Stimulated activated CD4-positive, alpha-beta T cell treated with anti-CD3 and anti-CD28 coated beads, Interleukin-2, amount 100 ng/mL, for 4 hours (primary cell): ENCODE results near the gene MTAP.
"Not testable (repeated sequence)": the region's sequence is repeated elsewhere in the genome, so short reads cannot be mapped to it uniquely, and the experiment has no call there.

ENCODE experiments used
- DNase-seq: peaks from one replicate; pipeline ENCODE4 v3.0.0-alpha.2; 2020; ENCODE audit warnings: low read depth

The MTAP gene

DNA sequence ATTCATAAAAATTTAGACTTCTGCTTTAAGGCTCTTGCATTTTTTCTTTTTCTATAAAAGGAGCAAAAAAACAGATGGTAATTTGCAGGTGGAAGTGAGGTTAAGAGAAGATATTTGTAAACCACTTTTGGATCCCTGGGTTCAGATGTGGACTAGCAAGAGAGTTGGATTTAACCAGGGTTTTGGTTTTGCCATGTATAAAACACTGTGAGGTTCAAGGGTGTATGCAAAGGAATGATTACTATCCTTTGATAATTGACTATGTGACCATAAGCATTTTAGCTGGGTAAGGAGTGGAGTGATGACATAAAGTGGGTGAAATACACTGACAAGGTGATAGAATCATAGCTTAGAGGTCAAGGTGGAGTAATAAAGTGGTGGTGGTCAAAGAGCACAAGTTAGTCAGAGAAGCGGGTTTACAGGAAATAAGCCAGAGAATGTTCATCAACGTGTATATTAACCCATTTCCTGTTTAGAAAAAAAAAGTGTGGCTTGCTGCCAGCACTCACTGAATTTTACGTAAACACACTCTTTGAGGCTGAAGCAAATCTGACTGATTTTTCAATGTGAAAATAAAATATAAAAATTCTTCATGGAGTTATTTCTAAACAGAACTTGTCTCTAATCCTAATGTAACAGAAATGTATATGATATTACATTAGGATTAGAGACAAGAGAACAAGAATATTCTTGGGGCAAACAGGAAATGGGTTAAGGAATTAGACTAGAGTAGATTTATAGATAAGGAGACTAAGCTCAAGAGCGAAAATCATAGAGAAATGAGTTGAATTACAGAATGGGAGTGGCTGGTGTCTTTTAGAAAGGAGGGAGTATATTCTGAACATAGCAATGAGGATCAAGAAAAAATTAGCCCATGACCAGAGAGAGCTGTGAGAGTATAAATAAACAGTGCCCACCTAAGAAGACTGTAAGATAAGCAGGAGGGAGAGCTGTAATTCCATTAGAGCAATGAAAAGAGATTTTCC lies 117.2 kb downstream of the MTAP start:
- DNase-seq: peak; percentile 5

DNA sequence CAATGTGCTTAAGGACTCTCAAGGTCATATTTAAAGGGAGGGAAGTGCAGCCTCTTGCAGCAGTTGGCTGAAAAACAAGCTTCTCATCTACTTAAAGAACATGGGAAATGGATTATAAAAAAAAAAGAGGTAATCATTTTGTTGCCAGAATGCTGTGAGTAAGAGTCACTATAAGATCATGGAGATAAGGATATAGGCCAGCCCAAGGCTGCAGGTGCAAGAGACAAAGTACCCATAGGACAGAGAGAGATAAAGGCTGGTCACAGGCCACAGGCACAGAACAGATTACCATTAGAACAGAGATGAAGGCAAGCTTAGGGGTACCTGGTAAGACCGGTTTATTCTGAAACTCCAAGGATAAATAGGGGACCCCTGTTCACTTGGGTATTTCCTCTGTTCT lies 121.3 kb downstream of the MTAP start:
- no peak for DNase-seq

DNA sequence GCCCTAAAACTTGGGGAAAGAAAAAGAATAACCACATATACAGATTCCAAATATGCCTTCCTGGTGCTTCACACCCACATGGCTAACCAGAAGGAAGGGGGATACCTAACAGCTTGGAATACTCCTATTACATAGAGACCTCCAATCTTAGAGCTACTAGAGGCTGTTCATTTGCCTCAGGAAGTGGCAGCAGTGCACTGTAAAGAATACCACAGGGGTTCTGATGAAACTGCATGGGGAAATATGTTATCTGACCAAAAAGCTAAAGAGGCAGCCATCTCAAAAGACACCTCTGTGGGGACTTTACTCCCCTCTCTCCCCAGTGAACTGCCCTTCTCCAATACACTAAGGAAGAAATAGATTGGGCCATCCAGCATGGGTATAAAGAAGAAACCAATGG lies 125.3 kb downstream of the MTAP start:
- no peak for DNase-seq

DNA sequence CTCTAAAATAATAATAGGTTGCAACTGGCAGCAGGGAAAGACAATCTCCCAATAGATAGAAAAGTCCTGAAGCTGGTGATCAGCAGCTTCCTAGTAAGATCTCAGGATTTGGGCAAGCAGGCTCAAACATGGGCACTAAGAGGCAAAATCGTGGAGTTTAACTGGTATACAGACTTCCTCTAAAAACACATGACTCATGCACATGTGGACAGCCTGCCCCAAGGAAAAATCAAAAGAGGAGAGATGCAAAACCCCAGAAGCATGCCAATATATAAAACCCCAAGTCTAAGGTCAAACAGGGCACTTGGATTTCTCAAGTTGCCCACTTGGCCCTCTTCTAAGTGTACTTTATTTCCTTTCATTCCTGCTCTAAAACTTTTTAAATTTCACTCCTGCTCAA lies 129.0 kb downstream of the MTAP start:
- no peak for DNase-seq

DNA sequence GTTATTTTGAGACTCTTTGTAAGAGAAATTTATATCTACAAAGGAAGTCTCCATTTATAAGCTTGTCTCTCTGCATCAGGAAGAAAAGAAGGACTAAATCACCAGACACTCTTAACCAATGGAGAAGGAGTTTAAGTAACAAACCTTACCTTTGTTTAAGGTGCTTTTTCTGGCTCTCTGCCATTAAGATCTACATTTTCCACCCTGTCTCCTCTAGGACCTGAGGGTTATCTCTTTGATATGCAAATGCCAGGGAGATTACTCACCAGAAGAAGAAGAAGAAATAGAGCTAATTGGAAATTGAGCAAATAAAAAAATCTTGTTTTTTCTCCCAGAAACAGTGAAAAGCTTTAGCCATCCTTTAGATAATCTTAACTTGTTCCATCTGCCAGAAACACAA lies 130.8 kb downstream of the MTAP start:
- no peak for DNase-seq

DNA sequence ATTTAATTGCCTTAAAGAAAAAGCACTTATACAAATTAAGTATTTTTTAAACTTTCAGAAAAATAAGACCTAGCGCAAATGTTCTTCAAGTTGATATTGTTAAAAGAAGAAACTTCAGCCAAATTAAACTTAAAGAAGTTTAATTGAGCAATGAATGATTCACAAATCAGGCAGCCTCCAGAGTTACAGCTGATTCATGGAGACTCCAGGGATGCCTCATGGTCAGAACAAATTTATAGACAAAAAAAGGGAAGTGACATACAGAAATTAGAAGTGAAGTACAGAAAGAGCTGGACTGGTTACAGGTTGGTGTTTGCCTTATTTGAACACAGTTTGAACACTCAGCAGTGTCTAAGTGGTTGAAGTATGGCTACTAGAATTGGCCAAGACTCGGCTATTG lies 131.4 kb downstream of the MTAP start:
- no peak for DNase-seq

DNA sequence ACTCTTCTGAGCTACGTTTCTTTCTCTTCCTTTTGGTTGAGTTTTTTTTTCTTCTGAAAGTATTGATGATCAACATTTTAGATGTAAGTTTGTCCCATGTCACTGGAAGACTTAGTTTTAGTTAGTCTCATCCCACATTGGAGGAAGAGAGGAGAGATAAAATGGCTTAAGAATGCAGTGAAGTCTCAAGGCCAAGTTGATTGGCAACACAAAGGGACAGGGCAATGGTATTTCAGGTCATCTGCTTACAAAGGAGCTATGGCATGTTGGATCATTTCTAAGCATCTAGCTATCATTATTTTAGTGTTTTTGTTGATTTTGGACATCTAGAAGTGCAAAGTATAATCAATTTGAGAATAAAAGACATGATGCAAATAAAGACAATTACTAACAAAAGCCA lies 133.2 kb downstream of the MTAP start:
- no peak for DNase-seq

DNA sequence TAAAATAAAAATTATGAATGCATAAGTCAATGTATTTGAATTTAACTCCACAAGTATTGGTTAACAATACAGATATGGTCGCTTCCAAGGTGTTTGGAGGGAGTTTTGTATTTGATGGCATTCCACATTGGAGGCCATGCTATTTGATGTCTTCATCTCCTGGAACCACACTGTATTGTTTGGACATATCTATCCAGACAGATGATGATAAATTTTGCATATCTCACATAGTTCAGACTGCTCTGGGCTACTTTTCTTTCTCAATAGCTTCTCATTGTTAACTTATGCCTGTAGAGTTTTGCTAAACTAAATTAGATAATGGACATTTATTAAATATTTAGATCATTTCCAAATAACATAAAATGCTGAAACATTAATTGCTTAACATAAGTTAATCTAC lies 133.7 kb downstream of the MTAP start:
- DNase-seq: no peak

DNA sequence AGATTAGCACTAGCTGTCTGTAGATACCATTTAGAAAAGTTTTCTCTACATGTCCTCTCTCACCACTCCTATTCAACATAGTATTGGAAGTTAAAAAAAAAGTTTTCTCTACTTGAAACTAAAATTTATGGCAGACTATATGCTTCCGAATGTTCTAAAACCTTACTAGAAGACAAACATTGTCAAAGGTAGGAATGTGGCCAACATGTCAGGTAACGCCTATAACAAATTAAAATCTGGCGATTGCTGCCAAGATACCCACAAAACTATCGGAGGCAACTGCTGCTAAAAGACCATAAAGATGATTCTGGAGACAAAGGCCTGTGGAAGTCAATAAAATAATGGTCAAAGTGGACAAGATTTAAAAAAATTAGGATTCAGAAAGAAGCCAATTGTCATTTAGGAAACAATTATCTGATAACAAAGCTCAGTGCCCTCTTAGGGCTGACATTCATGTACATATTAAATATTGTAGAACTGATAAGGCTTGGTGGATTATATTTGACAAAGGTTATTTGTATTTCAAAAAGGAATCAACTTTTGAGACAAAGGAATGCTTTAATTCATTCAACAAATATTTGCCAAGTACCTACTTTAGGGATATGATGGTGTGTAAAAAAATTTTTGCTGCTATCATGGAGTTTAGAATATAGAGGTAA lies 139.0 kb downstream of the MTAP start:
- no peak for DNase-seq

DNA sequence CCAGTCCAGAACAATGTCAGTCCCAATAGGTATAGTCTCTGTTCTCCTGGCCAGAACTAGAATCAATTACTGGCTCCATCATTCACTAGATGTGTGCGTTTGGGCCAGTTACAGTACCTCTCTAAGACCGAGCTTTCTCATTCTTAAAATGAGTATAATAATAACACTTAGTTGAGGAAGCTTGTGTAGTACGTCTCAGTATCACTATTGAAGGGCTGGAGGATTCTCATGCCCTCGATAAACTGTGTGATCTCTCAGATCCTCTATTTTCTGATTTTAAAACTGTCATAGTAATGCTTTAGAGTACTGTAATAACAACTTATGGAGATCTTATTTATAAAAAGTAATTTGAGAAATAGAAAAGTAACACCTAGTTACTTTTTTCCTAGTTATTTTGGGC lies 141.0 kb downstream of the MTAP start:
- no peak for DNase-seq

DNA sequence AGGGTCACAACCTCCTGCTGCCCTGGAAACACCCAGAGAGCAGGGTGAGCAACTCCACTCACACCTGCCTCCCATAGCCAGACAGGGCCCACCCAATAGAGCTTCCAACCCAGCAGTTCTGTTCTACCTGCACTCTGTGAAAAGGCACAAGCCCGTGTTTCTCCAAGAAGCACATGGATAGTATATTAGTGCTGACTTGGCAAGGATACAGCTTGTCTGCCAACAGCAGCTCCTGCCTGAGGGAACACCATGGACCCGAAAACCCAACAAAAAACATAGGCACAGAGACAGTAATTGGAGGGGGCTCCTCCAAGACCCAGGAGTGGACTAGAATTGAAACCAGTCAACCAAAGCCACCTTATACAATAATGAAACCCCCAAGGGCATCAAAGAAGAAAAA lies 143.2 kb downstream of the MTAP start:
- no peak for DNase-seq

DNA sequence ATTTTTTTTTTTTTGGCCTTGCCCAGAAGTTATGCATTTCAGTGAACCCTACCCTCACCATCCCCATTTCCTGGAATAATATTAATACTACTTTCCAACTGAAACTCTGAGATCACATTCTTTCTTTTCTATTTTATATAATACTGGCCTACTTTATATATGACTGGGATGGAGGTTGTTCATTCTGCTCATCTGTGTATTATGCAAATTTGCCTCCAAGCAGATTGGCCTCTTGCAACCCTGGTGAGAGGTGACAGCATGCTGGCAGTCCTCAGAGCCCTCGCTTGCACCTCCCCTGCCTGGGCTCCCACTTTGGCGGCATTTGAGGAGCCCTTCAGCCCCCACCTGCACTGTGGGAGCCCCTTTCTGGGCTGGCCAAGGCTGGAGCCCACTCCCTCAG lies 156.4 kb downstream of the MTAP start:
- no peak for DNase-seq

DNA sequence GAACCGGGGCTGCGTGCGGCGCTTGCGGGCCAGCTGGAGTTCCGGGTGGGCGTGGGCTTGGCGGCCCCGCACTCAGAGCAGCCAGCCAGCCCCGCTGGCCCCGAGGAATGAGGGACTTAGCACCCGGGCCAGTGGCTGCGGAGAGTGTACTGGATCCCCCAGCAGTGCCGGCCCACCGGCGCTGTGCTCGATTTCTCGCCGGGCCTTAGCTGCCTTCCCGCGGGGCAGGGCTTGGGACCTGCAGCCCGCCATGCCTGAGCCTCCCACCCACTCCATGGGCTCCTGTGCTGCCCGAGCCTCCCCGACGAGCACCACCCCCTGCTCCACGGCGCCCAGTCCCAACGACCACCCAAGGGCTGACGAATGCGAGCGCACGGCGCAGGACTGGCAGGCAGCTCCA lies 156.8 kb downstream of the MTAP start:
- not testable (repeated sequence) for DNase-seq

DNA sequence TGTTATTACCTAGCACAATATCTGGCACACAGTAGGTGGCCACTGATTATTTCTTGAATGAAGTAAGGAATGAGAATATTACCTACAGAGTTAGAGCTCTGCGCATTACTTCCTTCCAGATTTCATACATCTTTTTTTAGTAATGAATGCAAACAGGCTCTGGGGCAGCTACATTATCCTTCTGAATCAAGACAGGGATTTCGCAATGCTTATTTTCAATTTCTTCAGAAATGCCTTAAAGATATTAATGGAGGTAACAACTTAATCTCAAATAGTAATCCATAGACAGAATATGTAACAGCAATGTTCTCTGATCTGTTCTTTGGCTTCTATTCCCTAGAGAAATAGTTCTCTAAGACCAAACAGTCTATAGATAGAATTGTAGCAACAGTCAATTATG lies 159.1 kb downstream of the MTAP start:
- DNase-seq: no peak

DNA sequence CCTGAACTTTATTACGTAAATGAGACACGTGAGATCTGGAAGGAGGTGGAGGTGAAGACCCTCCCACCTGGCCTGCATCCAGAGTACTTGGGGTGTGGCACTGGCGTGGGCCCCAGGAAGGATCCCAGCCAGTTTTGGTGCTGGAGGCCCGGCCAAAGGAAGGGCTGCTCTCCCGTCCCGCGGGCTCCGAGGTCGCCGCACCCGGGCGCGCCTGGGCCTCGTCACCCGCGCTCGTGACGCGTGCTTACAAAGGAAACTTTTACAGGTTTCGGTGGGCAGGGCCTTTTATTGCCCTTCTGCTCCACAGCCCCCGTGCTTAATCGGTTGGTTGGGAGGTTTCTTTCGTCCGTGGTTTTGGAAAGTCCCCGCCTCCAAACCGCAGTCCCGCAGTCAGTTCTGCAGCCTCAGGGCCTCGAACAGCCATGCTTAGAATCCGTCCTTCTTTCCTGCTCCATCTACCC lies 162.5 kb downstream of the MTAP start:
- peak; percentile 50 for DNase-seq

DNA sequence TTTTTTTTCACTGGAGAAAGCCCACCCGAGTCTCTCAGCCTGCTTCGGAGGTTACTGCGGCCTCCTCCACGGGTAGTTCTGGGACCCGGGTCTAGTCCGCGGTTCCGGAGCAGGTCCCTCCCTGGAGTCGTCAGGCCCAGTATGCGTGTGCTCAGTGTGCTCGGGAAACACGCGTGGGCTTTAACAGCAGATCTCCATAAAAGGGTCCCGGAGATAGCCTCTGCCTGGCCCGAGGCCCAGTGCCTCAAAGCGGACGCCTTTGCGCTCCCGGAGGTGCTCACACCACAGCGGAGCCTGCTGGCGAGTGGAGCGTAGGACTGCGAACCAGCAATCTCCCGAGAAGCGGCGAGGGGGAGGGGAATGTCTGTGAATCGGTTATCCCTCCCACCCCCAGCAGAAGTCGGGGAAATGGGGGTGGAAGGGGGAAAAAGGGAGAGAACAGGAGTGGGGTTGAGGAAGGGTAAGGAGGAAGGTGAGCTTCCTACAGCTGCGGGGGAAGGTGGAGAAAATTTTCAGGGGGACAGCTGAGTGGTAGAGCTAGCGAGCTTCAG lies 163.0 kb downstream of the MTAP start:
- no peak for DNase-seq

DNA sequence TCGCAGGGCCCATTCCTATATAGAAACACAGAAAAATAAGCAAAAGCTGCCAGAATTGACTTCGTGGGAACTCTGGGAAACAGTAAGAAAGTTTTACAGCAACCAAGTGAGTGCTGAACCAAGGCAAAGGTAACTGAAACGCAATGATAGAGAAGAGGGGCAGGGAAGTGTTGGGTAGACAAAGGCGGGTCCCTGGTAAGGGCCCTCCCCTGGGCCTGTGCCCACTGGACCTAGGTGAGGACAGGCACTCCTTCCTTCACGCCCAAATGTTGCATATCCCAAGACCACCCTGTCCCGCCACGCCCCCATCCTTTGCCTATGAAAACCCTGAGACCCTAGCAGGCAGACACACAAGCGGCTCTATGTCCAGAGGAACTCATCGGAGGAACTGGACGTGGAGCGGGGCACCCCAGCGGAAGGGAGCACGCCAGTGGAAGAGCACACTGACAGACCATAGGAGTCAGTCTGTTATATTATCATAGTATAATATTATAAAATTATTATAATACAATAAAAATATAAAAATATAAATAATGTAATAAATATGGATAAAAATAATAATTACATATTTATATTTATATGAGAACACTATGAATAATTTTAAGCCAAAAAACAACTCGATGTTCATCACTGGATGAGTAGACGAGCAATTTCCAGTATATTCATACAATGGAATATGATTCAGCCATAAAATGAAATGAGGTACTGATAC lies 163.9 kb downstream of the MTAP start:
- no peak for DNase-seq

DNA sequence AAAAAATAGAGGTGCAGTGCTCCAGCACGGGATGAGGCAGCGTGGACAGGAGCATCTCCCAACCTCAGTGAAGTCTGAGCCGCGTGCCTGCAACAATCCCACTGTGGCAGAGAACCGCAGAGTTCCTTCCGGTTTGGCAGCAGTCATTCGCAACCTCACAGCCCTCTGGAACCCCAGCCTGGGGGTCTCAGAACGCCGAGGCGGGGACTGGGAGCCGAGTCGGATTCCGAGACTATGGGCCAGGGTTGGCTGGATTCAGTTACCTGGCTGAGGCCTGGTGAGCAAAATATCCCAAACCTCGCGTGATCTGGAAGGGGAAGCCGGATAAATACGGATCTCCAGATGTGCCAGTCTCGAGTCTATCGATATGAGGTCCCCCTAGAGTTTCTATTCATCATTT lies 164.7 kb downstream of the MTAP start:
- no peak for DNase-seq

DNA sequence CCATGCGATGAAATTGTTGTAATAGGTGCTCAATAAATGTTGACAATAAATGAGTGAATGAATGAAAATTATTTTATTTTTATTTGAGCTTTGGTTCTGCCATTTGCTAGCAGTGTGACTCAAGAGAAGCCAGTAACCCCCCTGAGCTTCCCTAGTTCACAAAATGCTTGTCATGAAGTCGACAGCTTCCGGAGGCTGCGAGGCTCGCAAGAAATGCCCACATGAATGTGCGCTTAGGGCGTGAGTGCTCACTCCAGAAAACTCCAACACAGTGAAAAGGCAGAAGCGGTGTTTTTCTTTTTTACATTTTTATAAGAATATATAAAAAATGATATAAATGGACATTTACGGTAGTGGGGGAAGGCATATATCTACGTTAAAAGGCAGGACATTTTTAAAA lies 165.3 kb downstream of the MTAP start:
- DNase-seq: no peak

DNA sequence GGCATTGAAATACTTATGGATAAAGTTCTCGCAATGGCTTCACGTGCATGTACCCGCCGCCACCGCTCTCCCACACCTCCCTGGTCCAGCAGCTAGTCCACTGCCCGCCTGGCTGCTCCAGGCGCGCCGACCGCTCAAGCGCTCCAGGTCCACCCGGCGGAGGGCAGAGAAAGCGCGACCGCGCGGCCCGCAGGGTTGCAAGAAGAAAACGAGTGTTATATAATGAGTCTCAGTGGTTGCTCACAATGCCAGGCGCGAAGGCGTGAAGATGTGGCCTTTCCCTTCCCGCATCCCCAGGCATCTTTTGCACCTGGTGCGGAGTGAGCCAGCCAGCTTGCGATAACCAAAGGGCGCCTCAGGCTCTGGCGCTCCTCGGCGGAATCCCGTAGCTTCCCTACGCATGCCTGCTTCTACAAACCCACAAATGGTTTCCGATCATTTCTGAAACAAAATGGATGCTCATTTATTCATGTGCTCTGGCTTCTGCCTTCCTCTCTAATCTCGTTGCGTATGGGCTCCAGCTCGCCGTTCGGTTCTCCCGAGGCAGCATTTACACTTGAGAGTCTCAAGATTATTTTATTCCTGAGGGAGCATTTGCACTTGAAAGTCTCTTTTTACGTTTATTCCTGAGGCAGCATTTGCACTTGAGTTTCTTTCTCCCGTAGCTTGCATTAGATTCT lies 166.0 kb downstream of the MTAP start:
- DNase-seq: no peak

DNA sequence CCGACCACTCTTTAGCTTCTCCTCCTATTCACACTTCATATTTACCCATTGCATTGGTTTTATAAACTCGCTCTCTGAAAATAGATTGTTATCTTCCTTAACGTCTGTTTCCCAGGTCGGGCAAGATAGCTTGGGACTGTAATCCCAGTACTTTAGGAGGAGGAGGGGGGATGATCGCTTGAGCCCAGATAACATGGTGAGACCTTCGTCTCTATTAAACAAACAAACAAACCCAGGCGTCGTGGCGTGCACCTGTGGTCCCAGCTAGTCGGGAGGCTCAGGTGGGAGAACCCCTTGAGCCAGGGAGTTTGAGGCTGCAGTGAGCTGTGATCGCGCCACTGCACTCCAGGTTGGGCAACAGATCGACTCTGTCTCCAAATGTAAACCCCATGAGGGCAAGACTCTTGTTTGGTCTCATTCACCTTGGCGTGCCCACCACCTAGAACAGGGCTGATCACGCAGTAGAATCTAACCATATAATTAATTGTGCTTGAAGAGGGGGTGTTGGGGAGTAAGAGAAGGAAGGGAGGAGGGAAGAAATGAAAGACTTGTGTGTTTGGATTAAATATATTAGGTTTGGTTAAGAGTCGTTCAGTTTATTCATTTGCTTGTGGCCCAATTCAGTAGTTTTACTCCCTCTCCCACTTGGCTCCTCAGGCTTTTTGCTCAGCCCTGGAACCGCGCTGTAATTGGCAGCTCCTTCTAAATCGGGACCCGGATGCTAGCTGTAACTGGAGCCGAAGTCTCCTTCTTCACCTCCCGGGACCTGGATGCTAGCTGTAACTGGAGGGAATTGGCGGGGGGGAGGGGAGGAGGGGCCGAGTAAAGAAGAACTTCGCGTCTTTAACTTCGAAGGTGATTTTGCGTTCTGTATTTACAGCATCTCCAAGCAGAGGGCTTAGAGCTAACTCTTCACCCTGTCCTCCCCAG lies 166.8 kb downstream of the MTAP start:
- no peak for DNase-seq
